WTC11 (cell line): ENCODE results near the gene CHRNE. TPM values are rescaled to one million over a fixed set of nuclear protein-coding genes. Genes with fewer than 3 reads are reported as not detected.

ENCODE experiments used
- ATAC-seq: fragments of 200-7000 bp; cut with Tn5 transposase; 2 replicates; pipeline ENCODE4 v1.10.0; 2021; ENCODE audit warnings: mild to moderate bottlenecking, moderate library complexity
- CTCF ChIA-PET: fragments of 300-600 bp; sonication (Branson Sonifier 250); formaldehyde crosslinking; loops from one replicate; lab custom pipeline; 2021; ENCODE audit warnings: antibody characterized with exemption; lab: Charles Lee
- POLR2A ChIA-PET: fragments of 350-600 bp; sonication (Branson Sonifier 250); formaldehyde crosslinking; loops from one replicate; lab custom pipeline; 2021; ENCODE audit warnings: antibody characterized with exemption; lab: Charles Lee
- DNase-seq: peaks from one replicate; pipeline ENCODE4 v3.0.0; 2021; ENCODE audit warnings: low spot score
- H3K27ac Mint-ChIP-seq: 2 replicates; pipeline ENCODE4 v1.8.0; 2021; ENCODE audit warnings: mixed read lengths
- H3K27me3 Mint-ChIP-seq: 2 replicates; pipeline ENCODE4 v1.8.0; 2021; ENCODE audit warnings: low read depth, mild to moderate bottlenecking, moderate library complexity, mixed read lengths
- H3K36me3 Mint-ChIP-seq: 2 replicates; pipeline ENCODE4 v1.8.0; 2021; ENCODE audit warnings: mixed read lengths
- H3K4me1 Mint-ChIP-seq: 2 replicates; pipeline ENCODE4 v1.8.0; 2022; ENCODE audit warnings: mixed read lengths
- H3K4me3 Mint-ChIP-seq: 2 replicates; pipeline ENCODE4 v1.8.0; 2021; ENCODE audit warnings: mild to moderate bottlenecking, moderate library complexity, mixed read lengths
- H3K9me3 Mint-ChIP-seq: 2 replicates; pipeline ENCODE4 v1.8.0; 2021; ENCODE audit warnings: mixed read lengths
- ARID4B ChIP-seq: sonication (generic); formaldehyde crosslinking; IDR thresholded peaks from 2 replicates; pipeline ENCODE4 v1.8.0; 2023; ENCODE audit warnings: missing genetic modification reagents, mild to moderate bottlenecking, borderline replicate concordance
- CBFB ChIP-seq: sonication (generic); formaldehyde crosslinking; IDR thresholded peaks from 2 replicates; pipeline ENCODE4 v1.8.1; 2022; ENCODE audit warnings: mild to moderate bottlenecking, low read depth, missing genetic modification reagents
- EMX1 ChIP-seq: fragments of 250-450 bp; sonication (Bioruptor Pico); IDR thresholded peaks from 2 replicates; pipeline ENCODE4 v1.8.0; 2021; ENCODE audit warnings: mild to moderate bottlenecking
- FOXK1 ChIP-seq: sonication (generic); formaldehyde crosslinking; IDR thresholded peaks from 2 replicates; pipeline ENCODE4 v1.8.0; 2022; ENCODE audit warnings: mild to moderate bottlenecking, moderate library complexity, missing genetic modification reagents
- NFATC4 ChIP-seq: fragments of 250-450 bp; sonication (Bioruptor Pico); IDR thresholded peaks from 2 replicates; pipeline ENCODE4 v1.9.0; 2021; ENCODE audit warnings: mild to moderate bottlenecking
- NR1H2 ChIP-seq: sonication (generic); formaldehyde crosslinking; IDR thresholded peaks from 2 replicates; pipeline ENCODE4 v1.9.0; 2021; ENCODE audit warnings: mild to moderate bottlenecking, moderate library complexity, missing genetic modification reagents
- PRRX2 ChIP-seq: fragments of 250-450 bp; sonication (Bioruptor Pico); IDR thresholded peaks from 2 replicates; pipeline ENCODE4 v1.8.0; 2021; ENCODE audit warnings: mild to moderate bottlenecking
- RELA ChIP-seq: sonication (generic); formaldehyde crosslinking; IDR thresholded peaks from 2 replicates; pipeline ENCODE4 v1.8.1; 2022; ENCODE audit warnings: missing genetic modification reagents, mild to moderate bottlenecking, borderline replicate concordance
- SMAD4 ChIP-seq: sonication (generic); formaldehyde crosslinking; IDR thresholded peaks from 2 replicates; pipeline ENCODE4 v1.8.0; 2022; ENCODE audit warnings: mild to moderate bottlenecking, missing genetic modification reagents
- TP53 ChIP-seq: sonication (generic); formaldehyde crosslinking; IDR thresholded peaks from 2 replicates; pipeline ENCODE4 v1.8.1; 2023; ENCODE audit warnings: mild to moderate bottlenecking, missing genetic modification reagents
- ZBTB21 ChIP-seq: sonication (generic); formaldehyde crosslinking; IDR thresholded peaks from 2 replicates; pipeline ENCODE4 v1.8.1; 2023; ENCODE audit warnings: mild to moderate bottlenecking, missing genetic modification reagents, borderline replicate concordance
- ZNF416 ChIP-seq: fragments of 250-450 bp; sonication (Bioruptor Pico); IDR thresholded peaks from 2 replicates; pipeline ENCODE4 v1.9.0; 2021; ENCODE audit warnings: mild to moderate bottlenecking, inconsistent platforms
- ZNF671 ChIP-seq: fragments of 250-450 bp; sonication (Bioruptor Pico); IDR thresholded peaks from 2 replicates; pipeline ENCODE4 v1.8.0; 2021; ENCODE audit warnings: mild to moderate bottlenecking
- total RNA-seq: library from RNA; stranded (reverse); gene quantifications from 3 replicates; pipeline ENCODE4 v1.2.3, GENCODE V29; 2021
- TF ChIP-seq, protein P1 (sequence below): fragments of 250-450 bp; sonication (Bioruptor Pico); IDR thresholded peaks from 2 replicates; pipeline ENCODE4 v1.9.0; 2021; ENCODE audit warnings: mild to moderate bottlenecking

CHRNE gene
- total RNA-seq, 1 experiment from 2014 or later = 0.70 TPM

- TF ChIP-seq TP53 (CRISPR knock-in tag) (no peak), PRRX2 (CRISPR knock-in tag) (peak; percentile 47), CBFB (CRISPR knock-in tag) (no peak), ZNF671 (CRISPR knock-in tag) (peak; percentile 15; the same call in 1 of the 2 replicates), NR1H2 (no peak), EMX1 (peak; percentile 78; the same call in 1 of the 2 replicates), RELA (CRISPR knock-in tag) (no peak), ARID4B (CRISPR knock-in tag) (no peak), ZBTB21 (CRISPR knock-in tag) (peak; percentile 53; the same call in 1 of the 2 replicates)
- ATAC-seq (no peak), DNase-seq (no peak)
- peak overlapping the region; percentile 90 for H3K27ac Mint-ChIP-seq
- H3K27me3 Mint-ChIP-seq = no peaks in the 10 kb centered on the region
- H3K9me3 Mint-ChIP-seq = no peaks in the 10 kb centered on the region
- ChIA-PET POLR2A (interaction anchor here (0.6 to 1.5 kb wide), 3 partner anchors 14 to 25 kb away, joined by 4 read pairs; partner anchors contain the start of gene SPAG7), CTCF (interaction anchor here (1.5 kb wide), 1 partner anchor 36 kb away, joined by 4 read pairs; no protein-coding TSS in a partner anchor)
- no peak overlapping the region for H3K4me3 Mint-ChIP-seq
- peaks cover 34% of the 10 kb centered on the region for H3K4me1 Mint-ChIP-seq
- peaks cover 43% of the 10 kb centered on the region for H3K36me3 Mint-ChIP-seq
Observed at GRCh38 chr17:4944554-4945175, 41.8 kb upstream of the CHRNE start.

GRCh38 chr17:4944163-4944553, 41.3 kb upstream of the CHRNE start:
- H3K27ac Mint-ChIP-seq = peak overlapping the region; percentile 83
- ATAC-seq = no peak

GRCh38 chr17:4942760-4943508, 40.0 kb upstream of the CHRNE start:
- no peak for ATAC-seq
- peaks cover 54% of the 10 kb centered on the region for H3K36me3 Mint-ChIP-seq

More at GRCh38 chr17:4944163-4944553, 41.3 kb upstream of the CHRNE start:
- no peaks in the 10 kb centered on the region for H3K9me3 Mint-ChIP-seq
- H3K36me3 Mint-ChIP-seq = peaks cover 45% of the 10 kb centered on the region
- CTCF ChIA-PET = no interaction called here
- H3K27me3 Mint-ChIP-seq = no peaks in the 10 kb centered on the region
- H3K4me3 Mint-ChIP-seq = no peak overlapping the region
- DNase-seq = no peak
- peaks cover 35% of the 10 kb centered on the region for H3K4me1 Mint-ChIP-seq
- TF ChIP-seq SMAD4 (no peak), ZNF416 (CRISPR knock-in tag) (0 out of 2 replicates have a peak, but pooled peaks have one; percentile 6), NFATC4 (CRISPR knock-in tag) (peak; percentile 2; the same call in 1 of the 2 replicates)
- TF ChIP-seq, protein P1, sequence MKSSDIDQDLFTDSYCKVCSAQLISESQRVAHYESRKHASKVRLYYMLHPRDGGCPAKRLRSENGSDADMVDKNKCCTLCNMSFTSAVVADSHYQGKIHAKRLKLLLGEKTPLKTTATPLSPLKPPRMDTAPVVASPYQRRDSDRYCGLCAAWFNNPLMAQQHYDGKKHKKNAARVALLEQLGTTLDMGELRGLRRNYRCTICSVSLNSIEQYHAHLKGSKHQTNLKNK (CRISPR knock-in tag) = peak; percentile 81
- POLR2A ChIA-PET = interaction anchor here (1.2 to 1.5 kb wide), 2 partner anchors 15 to 25 kb away, joined by 4 read pairs; no protein-coding TSS in a partner anchor

More at GRCh38 chr17:4942760-4943508, 40.0 kb upstream of the CHRNE start:
- CTCF ChIA-PET = no interaction called here
- Mint-ChIP-seq H3K4me1 (peaks cover 43% of the 10 kb centered on the region), H3K9me3 (no peaks in the 10 kb centered on the region), H3K27me3 (no peaks in the 10 kb centered on the region), H3K4me3 (no peak overlapping the region), H3K27ac (peak overlapping the region; percentile 82)
- POLR2A ChIA-PET = no interaction called here
- no peak for DNase-seq
- TF ChIP-seq, protein P1 (CRISPR knock-in tag) = 0 out of 2 replicates have a peak, but pooled peaks have one; percentile 4
- no peak for TF ChIP-seq FOXK1 (CRISPR knock-in tag)
